GM12801 (cell line): ENCODE measurements around the gene ZHX3.

ENCODE experiments used
- CTCF ChIP-seq: IDR thresholded peaks from one replicate; pipeline ENCODE4 v1.5.1; 2011; ENCODE audit warnings: control low read depth; ENCODE audit not compliant: insufficient read length; ENCODE audit errors: extremely low read depth

The ZHX3 gene

DNA sequence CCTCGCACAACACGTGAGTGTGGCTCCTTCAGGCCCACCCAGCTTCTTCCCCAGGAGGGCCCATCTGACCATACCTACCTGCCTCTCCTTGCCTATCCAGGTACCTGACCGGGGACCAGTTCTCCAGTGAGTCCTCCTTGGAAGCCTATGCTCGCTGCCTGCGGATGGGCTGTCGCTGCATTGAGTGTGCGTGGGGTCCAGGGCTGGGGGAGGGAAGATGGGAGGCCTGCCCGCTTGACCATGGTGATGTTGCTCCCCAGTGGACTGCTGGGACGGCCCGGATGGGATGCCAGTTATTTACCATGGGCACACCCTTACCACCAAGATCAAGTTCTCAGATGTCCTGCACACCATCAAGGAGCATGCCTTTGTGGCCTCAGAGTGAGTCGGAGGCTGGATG is 153.7 kb downstream of the ZHX3 start:
- no peak for TF ChIP-seq CTCF

DNA sequence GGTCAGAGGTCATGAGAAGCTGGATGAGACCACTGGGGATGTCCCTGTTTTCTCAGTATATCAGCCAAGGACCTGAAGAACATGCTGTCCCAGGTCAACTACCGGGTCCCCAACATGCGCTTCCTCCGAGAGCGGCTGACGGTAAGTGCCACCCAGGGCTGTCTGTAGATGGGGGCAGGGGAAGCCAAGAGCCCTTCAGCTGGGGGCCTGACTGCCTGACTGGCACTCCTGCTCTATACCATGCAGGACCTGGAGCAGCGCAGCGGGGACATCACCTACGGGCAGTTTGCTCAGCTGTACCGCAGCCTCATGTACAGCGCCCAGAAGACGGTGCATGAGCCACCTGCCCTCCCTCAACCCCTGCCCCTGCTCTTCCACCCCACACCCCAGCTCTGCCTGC is 155.1 kb downstream of the ZHX3 start:
- TF ChIP-seq CTCF: no peak

- no peak for TF ChIP-seq CTCF
These were observed 155.6 kb downstream of the ZHX3 start for GRCh38 chr20:41161886-41162285.

DNA sequence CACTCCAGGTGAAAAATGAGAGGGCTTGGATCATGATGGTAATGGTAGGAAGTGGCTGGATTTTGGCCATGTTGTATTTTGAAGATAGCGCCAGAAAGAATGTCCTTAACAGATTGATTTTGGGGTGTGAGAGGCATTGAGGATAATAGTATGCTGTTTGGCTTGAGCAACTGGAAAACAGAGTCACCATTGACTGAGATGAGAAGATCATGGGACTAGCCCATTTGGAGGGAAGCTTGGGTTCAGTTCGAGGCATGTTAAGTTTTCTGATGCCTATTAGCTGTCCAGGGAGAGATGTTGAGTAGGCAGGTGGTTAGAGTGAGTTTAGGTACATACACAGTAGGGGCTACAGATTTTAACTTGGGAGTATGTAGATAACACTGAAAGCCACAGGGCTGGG is 156.8 kb downstream of the ZHX3 start:
- no peak for TF ChIP-seq CTCF

- no peak for TF ChIP-seq CTCF
These were observed 158.0 kb downstream of the ZHX3 start for GRCh38 chr20:41159547-41159946.

GRCh38 chr20:41158082-41158625 is 159.4 kb downstream of the ZHX3 start:
- TF ChIP-seq CTCF: no peak

DNA sequence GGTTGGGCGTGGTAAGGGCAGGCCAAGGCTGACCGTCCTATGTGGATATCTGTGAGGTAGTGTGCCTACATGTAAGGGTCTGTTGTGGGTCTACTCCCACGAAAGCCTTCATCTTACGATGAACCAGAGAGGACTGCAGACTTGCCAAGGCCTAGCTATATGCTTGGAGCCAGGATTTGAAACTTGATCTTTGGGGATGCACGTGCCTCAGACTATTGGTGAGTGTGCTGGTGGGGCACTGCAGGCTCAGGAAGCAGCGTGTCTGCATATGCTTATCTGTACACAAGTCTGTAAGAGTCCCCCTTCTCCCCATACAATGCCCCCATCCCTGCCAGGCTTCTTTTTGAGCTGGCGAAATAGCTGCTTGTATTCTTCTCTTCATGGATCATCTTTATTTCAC is 162.3 kb downstream of the ZHX3 start:
- TF ChIP-seq CTCF: no peak
